Heart left ventricle (tissue), 16 donors: ENCODE data around the gene FIG4. TPM values are rescaled to one million over a fixed set of nuclear protein-coding genes. Genes with fewer than 3 reads are reported as not detected.

Experiments used
- ATAC-seq, 4 donors: fragments of 200-7000 bp; cut with Tn5 transposase; one replicate each; pipeline ENCODE4 v1.9.1; 2020 to 2022; ENCODE audit warnings: moderate library complexity in 4 of 4, mild to moderate bottlenecking in 3 of 4, moderate number of reproducible peaks in 1 of 4
- DNase-seq, 5 donors: peaks; one replicate each; pipeline ENCODE4 v3.0.0-alpha.2; 2020
- H3K27ac ChIP-seq, 12 donors: fragments of 200-600 bp; sonication (generic) in 4 of 12; one replicate each; pipeline versions ENCODE4 v1.5.0 to v1.8.0; 2016 to 2022; ENCODE audit warnings: mild to moderate bottlenecking in 2 of 12
- H3K27me3 ChIP-seq, 9 donors: fragments of 200-600 bp; sonication (generic) in 2 of 9; one replicate each; pipeline versions ENCODE4 v1.5.1 to v1.8.0; 2016 to 2022; ENCODE audit warnings: mild to moderate bottlenecking in 3 of 9
- H3K36me3 ChIP-seq, 9 donors: fragments of 200-600 bp; sonication (generic) in 2 of 9; one replicate each; pipeline versions ENCODE4 v1.5.0 to v1.8.0; 2018 to 2022; ENCODE audit warnings: mild to moderate bottlenecking in 2 of 9
- H3K4me1 ChIP-seq, 12 donors: fragments of 200-600 bp; sonication (generic) in 4 of 12; one replicate each; pipeline versions ENCODE4 v1.5.0 to v1.8.0; 2016 to 2022; ENCODE audit warnings: mild to moderate bottlenecking in 3 of 12
- H3K4me3 ChIP-seq, 12 donors: fragments of 200-600 bp; sonication (generic) in 4 of 12; one replicate each; pipeline versions ENCODE4 v1.5.0 to v1.8.0; 2017 to 2022; ENCODE audit warnings: mild to moderate bottlenecking in 9 of 12, moderate library complexity in 4 of 12
- H3K9me3 ChIP-seq, 12 donors: fragments of 200-600 bp; sonication (generic) in 4 of 12; one replicate each; pipeline versions ENCODE4 v1.5.0 to v1.8.0; 2016 to 2022; ENCODE audit warnings: mild to moderate bottlenecking in 1 of 12
- POLR2A ChIP-seq, 2 donors: fragments of 450-650 bp; IDR thresholded peaks; one replicate each; pipeline ENCODE4 v1.6.1; 2017; ENCODE audit warnings: antibody characterized with exemption in 2 of 2, mild to moderate bottlenecking in 2 of 2, moderate library complexity in 2 of 2
- WGBS, 4 donors: extraction: QIAGEN DNeasy Blood & Tissue Kit in 2 of 4; methylation state at CpG; one replicate each; pipeline versions ENCODE4 v1.1.5 to v1.1.7; 2013 to 2018; 5-methylcytosine and 5-hydroxymethylcytosine counted together
- intact Hi-C, 10 donors: fragments of 100-400 bp; cut with DNase I; formaldehyde crosslinking; loops; one replicate each; pipeline versions ENCODE4 v1.11.1 to v1.14.2; 2022
- long read RNA-seq, 3 donors: library from polyadenylated mRNA; unstranded; transcript quantifications; one replicate each; pipeline ENCODE4 v2.0.0, GENCODE V29; 2020 to 2021
- polyA plus RNA-seq, 2 donors: library from polyadenylated mRNA; stranded (reverse); fragments of 200-250 nt; gene quantifications; one replicate each; pipeline ENCODE4 v1.2.3, GENCODE V29; 2013
- total RNA-seq, 9 donors: library from RNA; depleted of rRNA in 2 of 9; stranded (reverse); fragments of >200 nt in 2 of 9; fragmentation: NEBNext Ultra II Directional in 3 of 9; extraction: Animal tissue kit (Norgen Biotek cat#: 25700) in 3 of 9; gene quantifications; one replicate each; pipeline versions ENCODE4 v1.1.0 to v1.2.4, GENCODE V29; 2016 to 2023
- TF ChIP-seq, protein P1 (sequence below), 12 donors: fragments of 200-600 bp; sonication (generic) in 4 of 12; IDR thresholded peaks; one replicate each; pipeline versions ENCODE4 v1.5.0 to v1.8.0; 2018 to 2022; ENCODE audit warnings: antibody characterized with exemption in 12 of 12, mild to moderate bottlenecking in 5 of 12
- donor health status: ischemic (EF 13 %, LVEDD 7.1; RV severe dilation, severe dysfunction).
- donor health status: healthy with polysubstance abuse.
- donor health status: DM: no; HTN: yes; CAD: no.
- donor health status: DM: no; HTN: no; CAD: no.
- donor health status: ischemic (EF 25% LVEDD 6.9; RV normal size, moderate dysfunction).
- donor health status: ischemic (EF 25% LVEDD 5.7; RV mildly dilated, moderate dysfunction).
- donor health status: healthy.
- donor health status: DM: yes; HTN: yes; CAD: no.
- donor health status: ischemic (EF 35%, LVEDD 5.7; RV mildly dilated, moderate dysfunction).
- donor health status: nonischemic (EF 11% LVEDD 7.7; RV severe dilation, severe dysfunction).
- donor health status: DM: yes; HTN: yes; CAD: no.
- donor health status: PGD.
- donor health status: ischemic (EF 29% LVEDD 5.4; RV normal size, mild dysfunction).
- donor health status: nonischemic (EF 23%, LVEDD 6.1; RV moderate dilation, normal function).

Gene FIG4
- total RNA-seq, result 10 to 100 TPM in 6 of 9 donors, 1 to 10 TPM in 3; 6.9 to 17.2 (median 10.4) TPM
- 1 to 10 TPM; 4.8 to 9.3 TPM for polyA plus RNA-seq
- long read RNA-seq, donor 1, transcript FIG4-201 (23 exons, 3,011 nt), result major isoform, 13 of 17 reads
- long read RNA-seq, donor 1, partial matches to known transcripts, result 3 of 17 reads
- long read RNA-seq, donor 1, other reads (novel, unspliced or antisense), result 1 of 17 reads
- long read RNA-seq, donor 2, transcript FIG4-201 (23 exons, 3,011 nt), result major isoform, 73 of 88 reads
- long read RNA-seq, donor 2, partial matches to known transcripts, result 7 of 88 reads
- long read RNA-seq, donor 2, other reads (novel, unspliced or antisense), result 8 of 88 reads
- long read RNA-seq, donor 3, transcript FIG4-201 (23 exons, 3,011 nt), result major isoform, 31 of 39 reads
- long read RNA-seq, donor 3, partial matches to known transcripts, result 2 of 39 reads
- long read RNA-seq, donor 3, other reads (novel, unspliced or antisense), result 6 of 39 reads

DNA sequence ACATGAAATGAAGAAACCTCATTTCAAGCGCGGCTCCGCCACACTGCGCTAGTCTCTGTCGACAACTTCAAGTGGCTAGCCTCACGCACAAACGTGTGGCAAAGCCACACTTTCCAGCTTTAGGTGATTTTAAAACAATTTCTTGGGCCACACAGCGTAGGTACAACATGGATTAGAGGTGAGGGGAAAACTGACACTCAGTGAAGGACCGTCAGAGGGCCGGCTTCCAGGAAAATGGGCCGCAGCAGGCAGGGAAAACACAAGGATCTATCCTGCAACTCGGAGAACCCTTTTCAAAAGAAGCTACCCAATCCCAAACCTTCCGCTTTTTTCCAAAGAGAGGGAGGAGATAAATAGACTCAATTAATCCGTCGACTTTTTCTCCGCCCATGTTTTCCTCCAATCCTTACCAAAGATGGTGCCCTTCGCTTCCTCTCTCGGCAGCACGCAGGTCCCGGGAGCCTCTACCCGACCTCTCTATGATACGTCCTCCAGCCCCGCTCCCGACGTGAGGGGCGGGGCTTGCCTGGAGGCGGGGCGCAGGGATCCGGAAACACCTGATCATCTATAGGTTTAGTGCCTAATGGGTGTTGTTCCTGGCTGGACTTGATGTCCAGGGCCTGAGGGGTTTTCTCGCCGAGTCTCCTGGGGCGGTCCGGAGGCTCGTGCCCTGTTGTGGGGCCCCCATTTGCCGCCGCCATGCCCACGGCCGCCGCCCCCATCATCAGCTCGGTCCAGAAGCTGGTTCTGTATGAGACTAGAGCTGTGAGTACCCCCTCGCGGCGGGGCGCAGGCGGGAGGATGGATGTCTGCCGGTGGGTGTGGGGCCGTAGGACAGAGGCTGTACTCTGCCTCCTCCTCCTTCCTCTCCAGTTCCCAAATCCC is at the start of gene FIG4, which contains the start of gene AK9:
FIG4 (plus strand) TSS at position 560 of the 885 bp plus-strand sequence; CDS start at position 700, 140 bp downstream.
AK9 (minus strand) TSS at position 466 of the 885 bp plus-strand sequence. CDS start 15,457 bp downstream, outside the sequence.
- Histone ChIP-seq H3K4me1 (peaks cover 0 to 34% (median 15%) of the 10 kb centered on the region in 12 donors), H3K4me3 (peak within 1 kb of the TSS; percentile 57 to 97 (median 80)), H3K36me3 (peaks cover 0 to 5% (median 0%) of the 10 kb centered on the region in 9 donors), H3K27ac (peak within 1 kb of the TSS; percentile 64 to 95 (median 82)), H3K27me3 (no peaks in the 10 kb centered on the region), H3K9me3 (no peaks in the 10 kb centered on the region)
- DNase-seq, result peak; percentile 92 to 95 (median 94)
- 0 to 1% (median 1%) methylated on average over 30 to 47 of the region's 47 CpGs for WGBS, 4 donors
- intact Hi-C loops, result loop anchor here in 6 of 10 donors (5.0 to 10.0 kb wide), 4 partner anchors 164 to 494 kb away; partner anchors contain the start of genes CDC40 (in 3 of the 6) and ZBTB24 (in 1 of the 6)
- TF ChIP-seq, protein P1, sequence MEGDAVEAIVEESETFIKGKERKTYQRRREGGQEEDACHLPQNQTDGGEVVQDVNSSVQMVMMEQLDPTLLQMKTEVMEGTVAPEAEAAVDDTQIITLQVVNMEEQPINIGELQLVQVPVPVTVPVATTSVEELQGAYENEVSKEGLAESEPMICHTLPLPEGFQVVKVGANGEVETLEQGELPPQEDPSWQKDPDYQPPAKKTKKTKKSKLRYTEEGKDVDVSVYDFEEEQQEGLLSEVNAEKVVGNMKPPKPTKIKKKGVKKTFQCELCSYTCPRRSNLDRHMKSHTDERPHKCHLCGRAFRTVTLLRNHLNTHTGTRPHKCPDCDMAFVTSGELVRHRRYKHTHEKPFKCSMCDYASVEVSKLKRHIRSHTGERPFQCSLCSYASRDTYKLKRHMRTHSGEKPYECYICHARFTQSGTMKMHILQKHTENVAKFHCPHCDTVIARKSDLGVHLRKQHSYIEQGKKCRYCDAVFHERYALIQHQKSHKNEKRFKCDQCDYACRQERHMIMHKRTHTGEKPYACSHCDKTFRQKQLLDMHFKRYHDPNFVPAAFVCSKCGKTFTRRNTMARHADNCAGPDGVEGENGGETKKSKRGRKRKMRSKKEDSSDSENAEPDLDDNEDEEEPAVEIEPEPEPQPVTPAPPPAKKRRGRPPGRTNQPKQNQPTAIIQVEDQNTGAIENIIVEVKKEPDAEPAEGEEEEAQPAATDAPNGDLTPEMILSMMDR (IDR thresholded peaks at IDR 0.05), result peak in 6 of 12 donors; percentile 12 to 42 (median 21)
- TF ChIP-seq POLR2A (IDR thresholded peaks at IDR 0.05), result peak in 1 of 2 donors; percentile 64
- peak; percentile 99 for ATAC-seq

DNA sequence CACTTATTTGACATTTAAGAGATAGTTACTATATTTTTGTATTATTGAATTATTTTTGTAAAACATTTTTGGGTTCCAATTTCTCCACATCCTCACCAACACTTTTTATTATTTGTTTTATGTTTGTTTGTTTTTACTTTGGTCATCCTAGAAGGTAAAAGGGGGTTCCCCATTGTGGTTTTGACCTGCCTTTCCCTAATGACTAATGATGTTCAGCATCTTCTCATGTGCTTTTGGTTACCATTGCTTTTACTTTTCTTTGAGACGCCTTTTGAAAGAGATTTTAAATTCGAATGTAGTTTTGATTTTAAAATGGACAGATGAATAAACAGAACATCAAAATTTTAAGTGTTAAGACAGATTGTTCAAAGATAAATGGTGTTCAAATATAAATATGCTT is 47.0 kb upstream of the FIG4 start:
- H3K36me3 ChIP-seq, result peaks cover 0 to 21% (median 0%) of the 10 kb centered on the region in 9 donors
- TF ChIP-seq POLR2A (IDR thresholded peaks at IDR 0.05), result no peak
- TF ChIP-seq, protein P1 (IDR thresholded peaks at IDR 0.05), result no peak

GRCh38 chr6:109653264-109653663 is 37.8 kb upstream of the FIG4 start:
- H3K9me3 ChIP-seq, result peaks cover 0 to 3% (median 0%) of the 10 kb centered on the region in 12 donors
- no peak for DNase-seq
- ATAC-seq, result no peak
- no peaks in the 10 kb centered on the region for H3K27me3 ChIP-seq
- peaks cover 0 to 24% (median 7%) of the 10 kb centered on the region in 9 donors for H3K36me3 ChIP-seq
- TF ChIP-seq, protein P1 (IDR thresholded peaks at IDR 0.05), result no peak
- no peak for TF ChIP-seq POLR2A (IDR thresholded peaks at IDR 0.05)
- 57 to 70% (median 63%) methylated on average over 5 of the region's 5 CpGs for WGBS, 4 donors
- H3K4me3 ChIP-seq, result no peak overlapping the region
- H3K27ac ChIP-seq, result no peak overlapping the region
- no peaks in the 10 kb centered on the region for H3K4me1 ChIP-seq
- intact Hi-C loops, result no loop called here

More for the DNA sequence above, 47.0 kb upstream of the FIG4 start:
- H3K4me3 ChIP-seq, result no peak overlapping the region
- H3K9me3 ChIP-seq, result peaks cover 0 to 13% (median 0%) of the 10 kb centered on the region in 12 donors
- ATAC-seq, result no peak
- H3K27ac ChIP-seq, result no peak overlapping the region
- no peaks in the 10 kb centered on the region for H3K4me1 ChIP-seq
- no peaks in the 10 kb centered on the region for H3K27me3 ChIP-seq
- WGBS, 4 donors, result 91 to 95% (median 93%) methylated on average over 2 of the region's 2 CpGs
- DNase-seq, result no peak
- intact Hi-C loops, result no loop called here
